ENCODE data around the gene METTL16.

- TF ChIP-seq CTCF (IDR thresholded peaks at IDR 0.05; ENCODE audit: low read length) (no peak), EZH2 (IDR thresholded peaks at IDR 0.05; ENCODE audit: borderline replicate concordance, low read length) (no peak)
Measured at GRCh38 chr17:2453325-2453724, 58.4 kb downstream of the METTL16 start.

Data from OCI-LY1 (cell line).